ENCODE results near the gene DLD.

Gene DLD

GRCh38 chr7:107968449-107968848 is 77.5 kb downstream of the DLD start:
- no peak for DNase-seq (ENCODE audit: low read depth in 4 of 4, low spot score in 1 of 4)

- no peak for DNase-seq (ENCODE audit: low read depth in 4 of 4, low spot score in 1 of 4)
Measured at GRCh38 chr7:107969856-107970255, 78.9 kb downstream of the DLD start.
